GM18951 (cell line): Measurements from ENCODE around the gene DNAJC17.

Experiments
- POLR2A ChIP-seq: IDR thresholded peaks from 4 replicates; pipeline ENCODE4 v1.6.1; 2011; ENCODE audit warnings: mild to moderate bottlenecking; ENCODE audit not compliant: insufficient read length, insufficient read depth; ENCODE audit errors: extremely low read depth
- in situ Hi-C: fragments of 300-500 bp; cut with MboI; formaldehyde crosslinking; loops from one replicate; pipeline ENCODE4 v1.12.0; 2022; ENCODE audit warnings: low sequenced_read_pairs, mixed read lengths, inconsistent platforms; ENCODE audit not compliant: unreplicated experiment

Gene DNAJC17

DNA sequence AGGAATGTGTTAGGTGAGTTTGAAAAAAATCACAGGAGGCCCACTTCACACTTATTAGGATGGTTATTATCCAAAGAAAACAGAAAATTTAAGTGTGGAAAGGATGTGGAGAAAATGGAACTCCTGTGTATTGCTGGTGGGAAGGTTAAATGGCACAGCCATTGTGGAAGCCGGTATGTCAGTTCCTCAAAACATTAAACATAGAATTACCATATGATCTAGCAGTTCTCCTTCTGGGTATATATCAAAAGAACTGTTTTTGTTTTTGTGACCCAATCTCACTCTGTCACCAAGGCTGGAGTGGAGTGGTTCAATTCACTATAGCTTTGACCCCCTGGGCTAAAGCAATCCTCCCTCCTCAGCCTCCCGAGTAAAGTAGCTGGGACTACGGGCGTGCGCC lies 10.8 kb downstream of the DNAJC17 start:
- in situ Hi-C loops = no loop called here

DNA sequence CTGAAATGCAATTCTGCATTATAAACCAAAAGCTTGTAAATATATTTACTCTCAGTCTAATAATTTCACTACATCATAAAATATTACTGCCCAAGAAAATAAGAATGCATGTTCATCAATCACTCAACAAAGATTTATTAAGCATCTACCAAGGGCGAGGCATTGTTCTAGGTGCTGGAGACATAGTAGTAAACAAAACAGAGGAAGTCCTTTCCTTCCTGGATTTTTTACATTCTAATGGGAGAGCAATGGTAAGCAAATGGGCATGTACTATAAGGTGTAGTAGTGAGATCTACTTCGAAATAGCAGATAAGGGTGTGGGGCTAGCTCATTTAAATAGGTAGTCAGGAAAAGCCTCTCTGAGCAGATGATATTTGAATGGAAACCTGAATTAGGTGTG lies 11.2 kb downstream of the DNAJC17 start:
- in situ Hi-C loops = no loop called here
- TF ChIP-seq POLR2A = no peak

More for the DNA sequence above, 10.8 kb downstream of the DNAJC17 start:
- no peak for TF ChIP-seq POLR2A

DNA sequence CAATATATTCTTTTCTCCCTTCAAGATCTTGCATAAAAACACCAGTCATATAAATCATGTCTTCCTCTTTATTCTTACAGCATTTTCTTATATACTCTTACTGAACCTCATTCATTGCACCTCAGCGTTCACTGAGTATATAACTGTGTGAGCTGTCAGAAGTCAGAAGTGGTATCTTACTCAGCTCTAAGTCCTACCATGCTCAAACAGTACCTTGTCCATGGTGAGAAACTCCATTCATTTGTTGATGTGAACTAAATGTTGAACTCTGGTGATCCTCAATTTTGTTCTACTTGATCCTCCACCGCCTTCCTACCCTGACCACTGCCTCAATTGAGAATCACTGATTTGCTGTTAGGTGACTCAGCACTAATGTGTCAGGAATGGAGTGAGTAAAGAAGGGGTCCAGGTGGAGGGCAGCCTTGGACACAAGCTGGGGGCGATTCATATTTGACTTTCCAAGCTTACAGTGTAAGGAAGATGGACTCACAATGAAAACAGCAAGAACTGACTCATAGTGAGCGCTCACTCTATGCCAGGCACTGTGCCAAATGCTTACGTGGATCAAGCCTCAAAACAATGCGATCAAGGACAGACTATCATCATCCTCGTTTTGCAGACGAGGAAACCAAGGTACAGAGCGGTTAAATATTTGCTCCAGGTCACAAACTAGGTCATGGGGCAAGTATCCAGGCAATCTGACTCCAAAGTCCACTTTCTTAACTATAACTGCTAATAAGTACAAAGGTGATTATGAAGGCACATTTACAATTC lies 13.9 kb downstream of the DNAJC17 start:
- TF ChIP-seq POLR2A = no peak
- in situ Hi-C loops = no loop called here

DNA sequence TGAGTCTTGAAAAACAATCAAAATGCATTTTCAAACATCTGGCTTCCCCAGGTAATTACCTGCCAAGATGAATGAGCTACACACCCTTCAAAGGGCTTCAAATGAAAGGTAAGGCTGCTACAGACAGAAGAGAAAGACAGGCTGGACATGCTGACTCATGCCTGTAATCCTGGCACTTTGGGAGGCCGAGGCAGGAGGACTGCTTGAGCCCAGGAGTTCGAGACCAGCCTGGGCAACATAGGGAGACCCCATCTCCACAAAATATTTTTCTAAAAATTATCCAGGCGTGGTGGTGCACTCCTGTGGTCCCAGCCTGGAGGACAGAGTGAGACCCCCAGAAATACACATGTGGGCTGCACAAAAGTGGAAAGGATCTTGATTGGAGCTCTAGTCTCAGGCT lies 14.9 kb downstream of the DNAJC17 start:
- in situ Hi-C loops = no loop called here
- no peak for TF ChIP-seq POLR2A

DNA sequence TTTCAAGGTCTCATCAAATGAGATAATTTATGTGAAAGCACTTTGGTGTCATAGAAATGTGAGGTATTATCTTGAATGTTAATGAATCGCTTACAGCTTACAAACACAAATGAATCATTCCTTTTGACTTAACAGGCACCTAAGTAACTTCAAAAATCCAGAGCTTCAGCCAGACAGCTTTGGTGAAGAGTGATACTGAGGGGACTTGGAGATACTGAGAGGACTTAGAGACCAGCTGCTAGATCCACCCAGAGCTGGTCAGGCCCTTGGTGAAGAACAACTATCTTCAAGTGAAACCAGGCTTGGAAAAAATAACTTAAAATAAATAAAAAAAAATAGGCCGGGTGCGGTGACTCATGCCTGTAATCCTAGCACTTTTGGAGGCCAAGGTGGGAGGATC lies 16.6 kb downstream of the DNAJC17 start:
- in situ Hi-C loops = no loop called here

DNA sequence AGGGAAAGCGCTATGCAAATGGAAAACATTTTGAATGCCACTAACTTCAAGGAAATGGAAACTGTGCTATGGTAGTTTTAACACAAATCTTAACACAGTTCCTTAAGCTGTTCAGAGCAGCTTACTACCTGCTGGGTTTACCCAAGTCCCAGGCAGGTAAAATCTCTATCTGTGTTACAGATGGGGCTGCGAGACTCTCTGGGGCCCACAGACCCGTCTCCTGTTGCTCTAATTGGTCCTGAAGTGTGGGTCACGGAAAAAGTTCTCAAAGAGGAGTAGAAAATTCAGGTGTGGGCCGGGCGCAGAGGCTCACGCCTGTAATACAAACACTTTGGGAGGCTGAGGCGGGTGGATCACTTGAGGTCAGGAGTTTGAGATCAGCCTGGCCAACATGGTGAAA lies 17.3 kb downstream of the DNAJC17 start:
- in situ Hi-C loops = no loop called here
- TF ChIP-seq POLR2A = no peak

More for the DNA sequence above, 16.6 kb downstream of the DNAJC17 start:
- no peak for TF ChIP-seq POLR2A

DNA sequence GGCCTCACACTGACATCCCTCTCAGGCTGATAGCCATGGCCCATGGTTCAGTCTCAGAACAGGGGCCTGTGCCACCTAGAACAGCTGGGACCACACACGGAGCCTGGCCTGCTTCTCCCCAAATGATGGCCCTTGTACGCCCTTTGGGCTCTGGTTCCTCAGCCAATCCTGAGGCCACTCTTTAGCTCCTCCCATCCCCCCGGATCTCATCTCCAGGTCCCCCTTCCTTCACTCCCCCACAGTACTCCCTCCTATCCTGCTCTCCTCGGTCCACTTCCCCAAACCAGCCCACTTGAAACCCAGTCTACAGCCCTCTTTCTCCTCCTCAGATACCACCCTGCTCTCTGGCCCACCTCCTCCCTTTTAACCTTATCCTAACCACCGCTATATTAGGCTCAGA lies 18.2 kb downstream of the DNAJC17 start:
- TF ChIP-seq POLR2A = no peak
- in situ Hi-C loops = no loop called here

DNA sequence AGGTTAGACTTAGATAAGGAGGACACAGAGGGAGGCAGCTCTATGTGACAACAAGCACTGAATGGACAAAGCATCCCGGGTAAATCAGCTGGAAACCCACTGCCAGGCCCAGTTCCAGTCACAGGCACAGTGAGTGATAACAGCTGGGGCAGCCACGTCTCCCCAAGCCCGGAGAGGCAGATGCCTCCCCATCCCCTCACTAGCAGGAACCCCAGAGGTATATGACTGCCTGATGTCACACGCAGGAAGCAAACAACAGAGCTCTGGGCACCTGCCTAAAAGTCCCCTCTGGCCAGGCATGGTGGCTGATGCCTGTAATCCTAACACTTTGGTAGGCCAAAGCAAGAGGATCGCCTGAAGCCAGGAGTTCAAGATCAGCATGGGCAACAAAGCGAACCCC lies 19.3 kb downstream of the DNAJC17 start:
- in situ Hi-C loops = no loop called here
- TF ChIP-seq POLR2A = no peak

DNA sequence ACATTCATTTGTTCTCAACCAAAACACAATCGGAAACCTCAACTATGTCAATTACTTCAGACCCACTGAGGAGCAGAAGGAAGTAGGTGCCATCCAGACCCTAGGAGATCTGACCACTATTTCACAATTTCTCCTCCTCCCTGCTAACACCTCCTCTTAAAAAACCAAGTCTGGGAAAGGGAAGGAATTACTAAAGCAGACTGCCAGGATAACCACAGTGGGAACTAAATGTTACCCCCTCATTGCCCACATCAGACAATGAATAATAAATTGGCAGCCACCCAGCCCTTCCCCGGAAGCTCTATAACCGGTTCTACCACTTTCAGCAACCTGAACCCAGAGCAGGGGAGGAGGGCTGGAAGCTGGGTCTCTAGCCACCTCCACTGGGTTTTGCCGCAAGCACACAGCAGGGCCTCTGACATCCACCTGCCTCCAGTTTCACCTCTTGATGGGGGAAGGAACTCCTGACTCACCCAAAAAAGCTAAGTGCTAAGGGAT lies 19.9 kb downstream of the DNAJC17 start:
- in situ Hi-C loops = no loop called here
- TF ChIP-seq POLR2A = no peak

DNA sequence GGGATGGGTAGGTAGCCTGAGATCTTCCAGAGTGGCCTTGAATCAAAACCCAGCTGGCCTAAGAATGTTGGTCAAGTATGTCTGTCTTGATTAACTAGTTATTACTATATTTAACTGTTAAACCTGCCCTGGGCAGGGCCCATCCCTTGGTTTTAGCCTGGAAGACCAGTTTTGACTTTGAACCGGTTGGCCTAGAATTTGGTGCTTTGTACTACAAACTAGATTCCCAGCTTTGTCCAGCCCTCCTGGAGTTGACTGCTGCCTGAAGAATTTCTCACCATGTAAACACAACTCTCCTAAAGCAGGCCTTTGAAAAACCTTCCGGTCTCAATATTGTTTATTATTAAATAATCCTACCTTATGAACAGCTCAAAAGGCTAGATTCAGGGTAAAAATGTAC lies 21.5 kb downstream of the DNAJC17 start:
- in situ Hi-C loops = no loop called here
- no peak for TF ChIP-seq POLR2A

DNA sequence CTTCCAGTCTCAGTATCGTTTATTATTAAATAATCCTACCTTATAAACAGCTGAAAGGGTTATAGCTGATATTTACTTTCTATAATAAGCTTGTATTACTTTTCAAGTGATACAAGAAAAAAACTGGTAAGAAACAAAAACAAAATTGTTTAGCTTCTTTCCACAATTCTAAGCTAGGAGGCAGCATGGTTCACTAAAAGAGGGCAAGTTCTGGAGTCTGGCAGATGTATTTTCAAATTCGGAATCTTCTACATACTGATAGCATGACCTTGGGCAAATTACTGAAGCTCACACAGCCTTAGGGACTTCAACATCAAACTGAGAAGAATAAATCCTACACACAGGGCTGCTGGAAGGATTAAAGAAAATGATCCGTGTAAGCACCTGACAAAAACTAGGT lies 22.1 kb downstream of the DNAJC17 start:
- no peak for TF ChIP-seq POLR2A
- in situ Hi-C loops = no loop called here

DNA sequence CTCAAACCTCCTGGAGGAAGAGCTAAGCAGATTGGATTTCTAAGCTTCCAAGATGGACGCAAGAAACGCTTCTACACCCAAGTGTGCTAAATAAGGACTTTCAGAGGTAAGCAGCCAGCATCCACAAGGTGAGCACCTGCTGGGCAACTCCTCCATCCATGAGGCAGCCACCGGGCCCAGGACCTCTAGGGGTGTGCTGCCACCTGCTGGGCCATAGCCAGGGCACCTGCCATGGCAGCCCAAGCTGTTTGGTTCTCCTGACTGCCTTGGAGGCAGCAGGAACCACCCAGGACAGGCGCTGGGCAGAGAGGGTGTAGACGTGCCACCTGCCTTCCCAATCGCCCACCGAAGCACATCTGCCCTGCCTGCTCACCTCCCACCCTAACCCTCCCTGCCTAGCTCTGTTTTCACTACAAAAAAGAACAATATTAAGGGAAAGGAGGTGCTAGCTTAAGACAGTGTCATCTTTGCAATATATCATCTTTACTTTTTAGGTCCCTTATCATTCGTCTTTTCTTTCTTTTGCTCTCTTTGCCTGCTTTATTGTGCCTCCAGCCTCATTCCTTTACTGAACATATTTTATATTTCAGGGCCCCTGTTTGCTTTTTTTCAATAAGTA lies 24.6 kb downstream of the DNAJC17 start:
- in situ Hi-C loops = no loop called here
- TF ChIP-seq POLR2A = no peak

DNA sequence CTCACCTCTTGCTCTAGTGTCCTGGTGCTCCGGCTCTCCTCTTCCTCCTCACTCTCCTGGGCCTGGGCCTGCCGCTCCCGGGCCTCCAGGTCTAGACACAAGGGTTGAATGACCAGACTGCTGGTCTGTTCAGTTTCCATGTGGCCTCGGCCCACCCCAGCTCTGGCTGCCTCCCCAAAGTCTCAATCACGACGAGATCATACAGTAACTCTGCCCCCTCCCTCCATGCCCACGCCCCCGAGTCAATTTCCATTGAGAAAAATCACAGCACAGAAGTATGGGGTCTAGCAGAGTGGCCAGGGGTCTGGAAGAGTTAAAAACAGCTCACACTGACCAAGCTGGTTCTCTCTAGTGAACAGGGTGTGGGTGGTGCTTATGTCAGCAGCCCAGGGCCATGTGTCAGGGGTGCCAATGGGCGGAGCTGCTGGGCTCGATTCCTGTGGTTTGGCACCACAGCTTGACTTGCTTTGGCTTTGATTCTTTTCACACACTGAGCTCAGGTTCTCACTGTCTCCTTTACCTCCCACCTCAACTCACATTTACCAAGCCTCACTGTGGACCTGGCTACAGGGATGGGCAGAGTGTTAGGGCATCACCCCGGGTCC lies 30.6 kb downstream of the DNAJC17 start:
- in situ Hi-C loops = no loop called here

More for the DNA sequence above, 30.6 kb downstream of the DNAJC17 start:
- no peak for TF ChIP-seq POLR2A
